ENCODE data around the gene TRABD2A. TPM values are rescaled to one million over a fixed set of nuclear protein-coding genes. Genes with fewer than 3 reads are reported as not detected.
A peak's percentile ranks its signal among the peaks of the same experiment; 100 is the strongest.
"Not testable (repeated sequence)": the region's sequence is repeated elsewhere in the genome, so short reads cannot be mapped to it uniquely, and the experiment has no call there.

TRABD2A gene, protein sequence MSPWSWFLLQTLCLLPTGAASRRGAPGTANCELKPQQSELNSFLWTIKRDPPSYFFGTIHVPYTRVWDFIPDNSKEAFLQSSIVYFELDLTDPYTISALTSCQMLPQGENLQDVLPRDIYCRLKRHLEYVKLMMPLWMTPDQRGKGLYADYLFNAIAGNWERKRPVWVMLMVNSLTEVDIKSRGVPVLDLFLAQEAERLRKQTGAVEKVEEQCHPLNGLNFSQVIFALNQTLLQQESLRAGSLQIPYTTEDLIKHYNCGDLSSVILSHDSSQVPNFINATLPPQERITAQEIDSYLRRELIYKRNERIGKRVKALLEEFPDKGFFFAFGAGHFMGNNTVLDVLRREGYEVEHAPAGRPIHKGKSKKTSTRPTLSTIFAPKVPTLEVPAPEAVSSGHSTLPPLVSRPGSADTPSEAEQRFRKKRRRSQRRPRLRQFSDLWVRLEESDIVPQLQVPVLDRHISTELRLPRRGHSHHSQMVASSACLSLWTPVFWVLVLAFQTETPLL
- 0.41 TPM for total RNA-seq

- FAIRE-seq: no peak
These were observed at the start of gene TRABD2A for GRCh38 chr2:84880645-84881521. TSS of gene TRABD2A (minus strand) at chr2:84881084. CDS start at chr2:84881039, 45 bp downstream.

GRCh38 chr2:84927275-84927627, 46.4 kb upstream of the TRABD2A start:
- DNase-seq (ENCODE audit: low spot score in 2 of 2) (no peak), FAIRE-seq (no peak)

More at GRCh38 chr2:84880645-84881521, at the start of gene TRABD2A:
- DNase-seq (ENCODE audit: low spot score in 2 of 2): no peak

GRCh38 chr2:84925724-84926376, 45.0 kb upstream of the TRABD2A start:
- DNase-seq (ENCODE audit: low spot score in 2 of 2) (peak in 1 of 2 donors; percentile 70), FAIRE-seq (no peak)

DNA sequence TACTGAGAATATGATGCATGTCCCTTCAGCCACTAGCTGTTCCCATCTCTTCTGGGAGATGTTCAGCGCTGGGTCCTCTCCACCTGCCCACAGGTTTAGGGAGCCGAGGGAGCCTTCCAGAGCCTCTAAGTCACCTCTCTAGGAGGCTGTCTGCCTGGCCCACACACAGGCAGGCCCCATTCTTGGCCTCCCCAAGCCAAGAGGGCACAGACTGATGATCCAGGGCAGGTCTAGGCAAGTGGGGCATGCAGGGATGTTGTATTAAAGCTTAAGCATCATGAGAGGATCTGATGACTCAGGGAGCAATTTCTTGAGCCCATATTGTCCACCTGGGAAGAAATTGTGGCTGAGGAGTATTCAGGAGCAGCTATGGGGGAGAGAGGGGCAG, 44.4 kb upstream of the TRABD2A start:
- FAIRE-seq: no peak
- no peak for DNase-seq (ENCODE audit: low spot score in 2 of 2)

GRCh38 chr2:84924173-84925106, 43.6 kb upstream of the TRABD2A start:
- FAIRE-seq (no peak), DNase-seq (ENCODE audit: low spot score in 2 of 2) (no peak)

DNA sequence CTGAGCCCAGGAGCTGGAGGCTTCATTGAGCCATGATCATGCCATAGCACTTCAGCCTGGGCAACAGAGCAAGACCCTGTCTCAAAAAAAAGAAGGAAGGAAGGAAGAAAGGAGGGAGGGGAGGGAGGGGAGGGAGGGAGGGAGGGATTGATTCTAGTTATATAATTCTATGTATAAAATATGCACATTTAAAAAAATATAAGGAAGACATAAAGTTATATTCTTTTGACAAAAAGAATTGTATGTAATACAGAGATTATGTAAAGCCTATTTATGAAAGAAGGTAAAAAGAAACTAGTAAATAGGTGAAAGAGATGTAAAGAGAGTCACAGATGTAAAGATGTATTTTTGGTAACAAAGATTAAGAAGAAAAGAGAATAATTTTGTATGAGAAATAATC, 42.1 kb upstream of the TRABD2A start:
- FAIRE-seq: no peak
- DNase-seq (ENCODE audit: low spot score in 2 of 2): no peak

DNA sequence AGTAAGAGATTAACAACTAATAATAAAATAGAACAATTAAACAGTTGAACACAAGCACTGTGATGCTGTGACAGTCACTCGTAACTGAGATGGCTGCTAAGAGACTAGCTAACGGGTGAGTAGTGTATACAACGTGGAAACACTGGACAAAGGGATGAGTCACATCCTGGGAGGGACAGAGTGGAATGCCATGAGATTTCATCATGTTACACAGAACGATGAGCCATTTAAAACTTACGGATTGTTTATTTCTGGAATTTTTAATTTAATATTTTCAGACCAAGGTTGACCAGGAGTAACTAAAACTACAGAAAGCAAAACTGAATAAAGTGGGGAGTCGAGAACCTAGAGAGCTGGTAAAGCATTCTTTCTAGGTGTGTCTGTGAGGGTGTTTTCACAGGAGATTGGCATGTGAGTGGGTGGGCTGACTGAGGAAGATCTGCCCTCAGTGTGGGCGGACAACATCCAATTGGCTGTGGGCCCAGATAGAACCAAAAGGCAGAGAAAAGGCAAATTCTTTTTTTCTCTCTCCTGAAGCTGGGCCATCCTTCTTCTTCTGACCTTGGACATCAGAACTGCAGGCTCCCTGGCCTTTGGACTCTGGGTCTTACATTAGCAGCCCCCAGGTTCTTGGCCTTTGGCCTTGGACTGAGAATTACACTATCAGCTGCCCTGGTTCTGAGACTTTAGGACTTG, 39.1 kb upstream of the TRABD2A start:
- DNase-seq (ENCODE audit: low spot score in 2 of 2): peak in 1 of 2 donors; percentile 46

DNA sequence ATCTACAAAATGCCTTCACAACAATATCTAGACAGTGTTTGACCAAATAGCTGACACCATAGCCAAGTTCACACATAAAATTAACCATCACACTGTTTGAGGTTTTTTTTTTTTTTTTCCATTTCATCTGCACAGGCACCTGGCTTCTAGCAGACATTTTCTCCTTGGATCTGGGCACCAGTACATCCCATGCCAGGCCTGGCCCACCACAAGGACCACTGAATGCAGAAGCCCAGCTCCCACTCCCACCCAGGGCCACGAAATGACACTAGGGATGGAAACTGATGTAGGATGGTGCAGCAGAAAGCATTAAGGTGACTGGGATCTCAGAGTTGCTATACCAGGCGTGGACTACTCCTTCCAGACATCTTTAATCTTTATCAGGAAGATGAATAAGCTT, 37.5 kb upstream of the TRABD2A start:
- DNase-seq (ENCODE audit: low spot score in 2 of 2) (no peak), FAIRE-seq (no peak)

More for the DNA sequence above, 39.1 kb upstream of the TRABD2A start:
- no peak for FAIRE-seq

DNA sequence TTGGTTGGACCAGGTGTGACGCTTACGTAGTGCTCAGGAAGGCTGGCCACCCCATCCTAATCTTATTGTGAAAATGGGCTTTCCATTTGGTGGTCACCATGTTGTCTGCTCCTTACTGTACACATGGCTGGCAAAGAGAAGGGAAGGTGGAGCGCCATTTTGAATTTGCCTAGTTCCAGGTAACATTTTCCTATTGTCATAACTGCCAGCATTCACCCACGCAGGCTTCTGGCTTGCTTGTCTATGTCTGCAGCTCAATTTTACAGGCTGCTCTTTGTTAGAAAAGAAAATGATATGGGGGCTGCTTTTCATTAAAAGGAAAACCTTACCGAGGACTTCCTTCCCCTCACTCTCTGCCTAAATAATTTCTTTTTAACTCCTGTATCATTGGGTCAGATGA, 36.9 kb upstream of the TRABD2A start:
- FAIRE-seq; DNase-seq (ENCODE audit: low spot score in 2 of 2): not testable (repeated sequence)

DNA sequence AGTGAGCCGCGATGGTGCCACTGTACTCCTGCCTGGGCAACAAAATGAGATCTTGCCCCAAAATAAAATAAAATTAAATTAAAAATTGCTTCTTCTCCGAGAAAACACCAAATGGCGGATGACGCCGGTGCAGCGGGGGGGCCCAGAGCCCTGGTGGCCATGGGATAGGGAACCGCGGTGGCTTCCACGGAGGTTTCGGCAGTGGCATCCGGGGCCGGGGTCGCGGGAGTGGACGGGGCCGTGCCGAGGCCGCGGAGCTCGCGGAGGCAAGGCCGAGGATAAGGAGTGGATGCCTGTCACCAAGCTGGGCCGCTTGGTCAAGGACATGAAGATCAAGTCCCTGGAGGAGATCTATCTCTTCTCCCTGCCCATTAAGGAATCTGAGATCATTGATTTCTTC, 34.8 kb upstream of the TRABD2A start:
- not testable (repeated sequence) for DNase-seq (ENCODE audit: low spot score in 2 of 2); FAIRE-seq

DNA sequence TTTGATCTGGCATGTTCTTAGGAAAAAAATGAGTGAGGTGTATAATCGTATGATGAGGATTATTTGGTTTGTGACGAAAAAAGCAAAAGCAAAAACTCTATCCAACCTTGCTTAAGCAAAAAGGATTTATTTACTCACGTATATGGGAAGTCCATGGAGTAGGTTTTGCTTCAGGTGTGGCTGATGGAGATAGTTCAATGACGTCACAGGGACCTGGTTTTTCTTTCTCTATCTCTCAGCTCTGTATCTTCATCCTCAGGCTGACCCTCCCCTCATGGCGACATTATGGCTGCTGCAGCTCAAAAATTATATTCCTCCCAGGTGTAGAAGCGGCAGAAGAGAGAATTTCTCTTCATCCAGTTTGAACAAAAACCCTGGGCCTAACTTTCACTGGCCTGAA, 33.5 kb upstream of the TRABD2A start:
- DNase-seq (ENCODE audit: low spot score in 2 of 2): no peak

DNA sequence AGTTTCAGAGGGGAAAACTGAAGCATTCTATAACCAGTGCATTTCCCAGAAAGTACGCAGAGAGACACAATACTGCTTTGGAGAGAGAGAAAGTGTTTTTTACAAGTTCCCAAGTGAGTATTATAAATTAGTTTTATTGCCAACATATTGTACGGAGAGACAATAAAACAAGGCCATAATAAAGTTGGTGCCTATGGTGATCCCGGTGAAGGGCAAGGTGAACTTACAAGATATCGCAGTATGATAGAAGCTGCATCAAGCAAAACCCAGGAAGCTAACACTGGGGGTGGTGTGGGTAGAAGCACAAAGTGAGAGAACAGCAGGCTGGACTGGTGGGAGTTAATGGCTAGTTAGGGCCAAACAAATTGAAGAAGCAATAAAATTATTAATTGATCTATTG, 32.1 kb upstream of the TRABD2A start:
- FAIRE-seq (no peak), DNase-seq (ENCODE audit: low spot score in 2 of 2) (no peak)

More for the DNA sequence above, 33.5 kb upstream of the TRABD2A start:
- FAIRE-seq: no peak

GRCh38 chr2:84911135-84911678, 30.3 kb upstream of the TRABD2A start:
- no peak for DNase-seq (ENCODE audit: low spot score in 2 of 2)
- FAIRE-seq: no peak

DNA sequence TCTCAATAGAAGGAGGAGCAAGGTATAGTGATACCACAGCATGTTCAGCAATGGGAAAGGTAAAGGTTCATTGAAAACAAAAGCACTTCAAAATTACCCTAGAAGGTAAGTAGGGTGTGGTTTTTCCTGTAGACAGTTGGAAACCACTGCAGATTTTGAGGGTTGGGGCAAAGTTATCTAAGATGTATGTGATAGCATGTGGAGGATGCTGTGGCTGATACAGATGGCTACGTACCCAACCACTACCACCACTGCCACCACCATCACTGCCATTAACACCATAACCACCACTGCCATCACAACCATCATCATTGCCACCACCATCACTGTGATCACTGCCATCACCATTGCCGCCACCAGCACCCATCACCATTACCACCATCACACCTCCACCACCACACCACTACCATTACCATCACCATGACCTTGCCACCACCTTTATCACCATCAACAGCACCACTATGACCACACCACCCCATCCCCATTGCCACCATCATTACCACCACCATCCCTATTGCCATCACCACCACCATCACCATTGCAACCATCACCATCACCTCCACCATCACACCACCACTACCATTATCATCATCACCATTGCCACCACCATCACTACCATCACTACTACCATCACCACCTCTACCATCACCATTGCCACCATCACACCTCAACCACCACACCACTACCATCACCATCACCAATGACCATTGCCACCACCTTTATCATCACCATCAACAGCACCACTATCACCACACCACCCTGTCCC, 28.2 kb upstream of the TRABD2A start:
- DNase-seq (ENCODE audit: low spot score in 2 of 2): no peak
- FAIRE-seq: no peak

- DNase-seq (ENCODE audit: low spot score in 2 of 2) (peak; percentile 47 to 62), FAIRE-seq (no peak)
These were observed 26.2 kb upstream of the TRABD2A start for GRCh38 chr2:84906900-84907714.

DNA sequence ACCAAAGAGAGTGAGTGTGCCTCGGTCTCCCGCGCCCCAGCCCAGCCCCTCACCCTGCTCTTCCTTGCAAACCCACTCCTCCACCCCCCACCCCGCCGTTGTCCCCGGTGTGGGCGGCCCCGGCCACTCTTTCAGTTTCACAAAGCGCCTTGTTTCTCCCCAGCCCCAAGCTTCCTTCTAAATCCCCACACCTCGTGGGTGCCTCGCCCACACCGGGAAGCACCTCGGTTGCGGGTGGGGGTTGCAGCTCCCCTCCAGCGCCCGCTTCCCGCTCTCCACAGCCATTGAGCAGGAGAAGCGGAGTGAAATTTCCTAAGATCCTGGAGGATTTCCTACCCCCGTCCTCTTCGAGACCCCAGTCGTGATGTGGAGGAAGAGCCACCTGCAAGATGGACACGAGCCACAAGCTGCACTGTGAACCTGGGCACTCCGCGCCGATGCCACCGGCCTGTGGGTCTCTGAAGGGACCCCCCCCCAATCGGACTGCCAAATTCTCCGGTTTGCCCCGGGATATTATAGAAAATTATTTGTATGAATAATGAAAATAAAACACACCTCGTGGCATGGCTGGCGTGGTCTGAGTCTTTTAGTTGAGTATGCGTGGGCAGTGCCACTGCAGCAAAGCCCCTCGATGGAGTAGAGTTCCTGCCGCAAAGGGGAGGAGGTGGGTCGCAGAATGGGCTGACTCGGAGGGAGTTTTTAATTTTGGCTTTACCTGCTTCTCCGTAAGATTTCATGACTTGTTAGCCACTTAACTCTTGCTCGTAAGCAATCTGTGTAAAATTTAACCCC, 25.4 kb upstream of the TRABD2A start:
- DNase-seq (ENCODE audit: low spot score in 2 of 2) (peak; percentile 36 to 47), FAIRE-seq (no peak)
